WTC11 (cell line): ENCODE data around the gene BTBD10. TPM values are rescaled to one million over a fixed set of nuclear protein-coding genes. Genes with fewer than 3 reads are reported as not detected.

Experiments used
- ATAC-seq: fragments of 200-7000 bp; cut with Tn5 transposase; 2 replicates; pipeline ENCODE4 v1.10.0; 2021; ENCODE audit warnings: mild to moderate bottlenecking, moderate library complexity
- CTCF ChIA-PET: fragments of 300-600 bp; sonication (Branson Sonifier 250); formaldehyde crosslinking; loops from one replicate; lab custom pipeline; 2021; ENCODE audit warnings: antibody characterized with exemption; lab: Charles Lee
- POLR2A ChIA-PET: fragments of 350-600 bp; sonication (Branson Sonifier 250); formaldehyde crosslinking; loops from one replicate; lab custom pipeline; 2021; ENCODE audit warnings: antibody characterized with exemption; lab: Charles Lee
- DNase-seq: peaks from one replicate; pipeline ENCODE4 v3.0.0; 2021; ENCODE audit warnings: low spot score
- H3K27ac Mint-ChIP-seq: 2 replicates; pipeline ENCODE4 v1.8.0; 2021; ENCODE audit warnings: mixed read lengths
- H3K27me3 Mint-ChIP-seq: 2 replicates; pipeline ENCODE4 v1.8.0; 2021; ENCODE audit warnings: low read depth, mild to moderate bottlenecking, moderate library complexity, mixed read lengths
- H3K36me3 Mint-ChIP-seq: 2 replicates; pipeline ENCODE4 v1.8.0; 2021; ENCODE audit warnings: mixed read lengths
- H3K4me1 Mint-ChIP-seq: 2 replicates; pipeline ENCODE4 v1.8.0; 2022; ENCODE audit warnings: mixed read lengths
- H3K4me3 Mint-ChIP-seq: 2 replicates; pipeline ENCODE4 v1.8.0; 2021; ENCODE audit warnings: mild to moderate bottlenecking, moderate library complexity, mixed read lengths
- H3K9me3 Mint-ChIP-seq: 2 replicates; pipeline ENCODE4 v1.8.0; 2021; ENCODE audit warnings: mixed read lengths
- CDX4 ChIP-seq: fragments of 250-450 bp; sonication (Bioruptor Pico); IDR thresholded peaks from 2 replicates; pipeline ENCODE4 v1.9.0; 2021; ENCODE audit warnings: moderate library complexity, mild to moderate bottlenecking, inconsistent platforms, borderline replicate concordance
- CREB1 ChIP-seq: sonication (generic); formaldehyde crosslinking; IDR thresholded peaks from 2 replicates; pipeline ENCODE4 v1.8.0; 2023; ENCODE audit warnings: mild to moderate bottlenecking, missing genetic modification reagents
- EMX1 ChIP-seq: fragments of 250-450 bp; sonication (Bioruptor Pico); IDR thresholded peaks from 2 replicates; pipeline ENCODE4 v1.8.0; 2021; ENCODE audit warnings: mild to moderate bottlenecking
- ESRRA ChIP-seq: sonication (generic); formaldehyde crosslinking; IDR thresholded peaks from 2 replicates; pipeline ENCODE4 v1.8.1; 2022; ENCODE audit warnings: mild to moderate bottlenecking, missing genetic modification reagents, borderline replicate concordance
- ETV6 ChIP-seq: sonication (generic); formaldehyde crosslinking; IDR thresholded peaks from 2 replicates; pipeline ENCODE4 v1.8.1; 2022; ENCODE audit warnings: mild to moderate bottlenecking, missing genetic modification reagents
- JUN ChIP-seq: sonication (generic); formaldehyde crosslinking; IDR thresholded peaks from 2 replicates; pipeline ENCODE4 v1.8.0; 2023; ENCODE audit warnings: mild to moderate bottlenecking, missing genetic modification reagents
- MYBL2 ChIP-seq: sonication (generic); formaldehyde crosslinking; IDR thresholded peaks from 2 replicates; pipeline ENCODE4 v1.8.1; 2023; ENCODE audit warnings: mild to moderate bottlenecking, moderate library complexity, missing genetic modification reagents
- NFATC4 ChIP-seq: fragments of 250-450 bp; sonication (Bioruptor Pico); IDR thresholded peaks from 2 replicates; pipeline ENCODE4 v1.9.0; 2021; ENCODE audit warnings: mild to moderate bottlenecking
- PRRX2 ChIP-seq: fragments of 250-450 bp; sonication (Bioruptor Pico); IDR thresholded peaks from 2 replicates; pipeline ENCODE4 v1.8.0; 2021; ENCODE audit warnings: mild to moderate bottlenecking
- RORB ChIP-seq: fragments of 250-450 bp; sonication (Bioruptor Pico); IDR thresholded peaks from 2 replicates; pipeline ENCODE4 v1.9.0; 2021; ENCODE audit warnings: mild to moderate bottlenecking
- SMAD3 ChIP-seq: sonication (generic); formaldehyde crosslinking; IDR thresholded peaks from 2 replicates; pipeline ENCODE4 v1.8.0; 2022; ENCODE audit warnings: missing genetic modification reagents, mild to moderate bottlenecking, borderline replicate concordance
- SMAD4 ChIP-seq: sonication (generic); formaldehyde crosslinking; IDR thresholded peaks from 2 replicates; pipeline ENCODE4 v1.8.0; 2022; ENCODE audit warnings: mild to moderate bottlenecking, missing genetic modification reagents
- SOX15 ChIP-seq: fragments of 250-450 bp; sonication (Bioruptor Pico); IDR thresholded peaks from 2 replicates; pipeline ENCODE4 v1.9.0; 2021; ENCODE audit warnings: mild to moderate bottlenecking
- ZBTB21 ChIP-seq: sonication (generic); formaldehyde crosslinking; IDR thresholded peaks from 2 replicates; pipeline ENCODE4 v1.8.1; 2023; ENCODE audit warnings: mild to moderate bottlenecking, missing genetic modification reagents, borderline replicate concordance
- ZNF263 ChIP-seq: sonication (generic); formaldehyde crosslinking; IDR thresholded peaks from 2 replicates; pipeline ENCODE4 v1.8.1; 2022; ENCODE audit warnings: low read depth, mild to moderate bottlenecking, moderate library complexity, missing genetic modification reagents
- ZNF281 ChIP-seq: sonication (generic); formaldehyde crosslinking; IDR thresholded peaks from 2 replicates; pipeline ENCODE4 v1.8.0; 2023; ENCODE audit warnings: mild to moderate bottlenecking, missing genetic modification reagents
- total RNA-seq: library from RNA; stranded (reverse); gene quantifications from 3 replicates; pipeline ENCODE4 v1.2.3, GENCODE V29; 2021
- TF ChIP-seq, protein P1 (sequence below): sonication (generic); formaldehyde crosslinking; IDR thresholded peaks from 2 replicates; pipeline ENCODE4 v1.8.0; 2022; ENCODE audit warnings: missing genetic modification reagents
- TF ChIP-seq, protein P2 (sequence below): sonication (generic); formaldehyde crosslinking; conservative IDR thresholded peaks from 2 replicates; pipeline ENCODE4 v1.8.1; 2022; ENCODE audit warnings: mild to moderate bottlenecking, missing genetic modification reagents

Gene BTBD10
- total RNA-seq, 1 experiment from 2014 or later: 19.4 TPM

DNA sequence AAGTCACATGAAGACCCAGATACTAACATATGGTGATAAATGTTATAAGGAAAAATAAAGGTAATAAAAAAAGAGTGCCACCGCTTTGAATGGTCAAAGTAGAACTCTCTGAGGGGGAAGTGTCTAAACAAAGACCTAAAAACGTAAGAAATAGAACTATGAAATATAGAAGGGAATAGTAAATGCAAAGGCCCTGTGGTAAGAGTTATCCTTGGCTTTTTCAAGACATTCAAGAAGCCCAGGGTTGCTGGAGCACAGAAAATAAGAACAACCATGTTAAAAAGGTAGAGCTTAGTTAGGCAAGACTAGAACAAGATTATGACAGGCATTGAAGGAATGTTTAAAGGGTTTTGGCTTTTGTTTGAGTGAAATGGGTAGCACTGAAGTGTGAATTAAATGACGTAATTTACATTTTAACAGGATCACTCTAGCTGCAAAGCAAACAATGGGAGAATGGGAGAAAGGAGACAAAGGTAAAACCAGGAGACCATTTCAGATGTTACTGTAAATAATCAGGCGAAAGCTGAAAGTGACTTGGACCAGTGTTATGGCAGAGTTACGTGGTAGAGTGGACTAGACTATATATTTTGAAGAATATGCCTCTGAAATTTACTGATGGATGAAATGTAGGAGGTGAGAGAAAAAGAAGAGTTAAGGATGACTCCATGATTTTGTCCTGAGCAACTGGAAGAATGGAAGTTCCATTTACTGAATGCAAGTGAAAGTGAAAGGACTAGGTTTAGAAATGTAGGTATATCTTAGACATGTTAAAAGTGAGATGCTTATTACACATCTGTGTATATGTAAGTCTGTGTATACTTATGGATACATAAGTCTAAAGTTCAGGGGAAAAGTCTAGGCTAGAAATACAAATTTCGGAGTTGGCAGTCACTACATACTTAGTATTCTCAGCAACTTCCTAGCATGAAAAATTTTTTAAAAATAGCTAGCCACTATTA is 28.5 kb downstream of the BTBD10 start:
- Mint-ChIP-seq H3K36me3 (peaks cover 5% of the 10 kb centered on the region), H3K4me3 (peak overlapping the region; percentile 35), H3K4me1 (peaks cover 42% of the 10 kb centered on the region), H3K27me3 (no peaks in the 10 kb centered on the region), H3K9me3 (peaks cover 8% of the 10 kb centered on the region), H3K27ac (peak overlapping the region; percentile 94)
- DNase-seq (no peak), ATAC-seq (peak; percentile 87)
- CTCF ChIA-PET: interaction anchor here (1.0 kb wide), 1 partner anchor 53 kb away, joined by 5 read pairs; no protein-coding TSS in a partner anchor
- TF ChIP-seq SOX15: no peak
- TF ChIP-seq, protein P1, sequence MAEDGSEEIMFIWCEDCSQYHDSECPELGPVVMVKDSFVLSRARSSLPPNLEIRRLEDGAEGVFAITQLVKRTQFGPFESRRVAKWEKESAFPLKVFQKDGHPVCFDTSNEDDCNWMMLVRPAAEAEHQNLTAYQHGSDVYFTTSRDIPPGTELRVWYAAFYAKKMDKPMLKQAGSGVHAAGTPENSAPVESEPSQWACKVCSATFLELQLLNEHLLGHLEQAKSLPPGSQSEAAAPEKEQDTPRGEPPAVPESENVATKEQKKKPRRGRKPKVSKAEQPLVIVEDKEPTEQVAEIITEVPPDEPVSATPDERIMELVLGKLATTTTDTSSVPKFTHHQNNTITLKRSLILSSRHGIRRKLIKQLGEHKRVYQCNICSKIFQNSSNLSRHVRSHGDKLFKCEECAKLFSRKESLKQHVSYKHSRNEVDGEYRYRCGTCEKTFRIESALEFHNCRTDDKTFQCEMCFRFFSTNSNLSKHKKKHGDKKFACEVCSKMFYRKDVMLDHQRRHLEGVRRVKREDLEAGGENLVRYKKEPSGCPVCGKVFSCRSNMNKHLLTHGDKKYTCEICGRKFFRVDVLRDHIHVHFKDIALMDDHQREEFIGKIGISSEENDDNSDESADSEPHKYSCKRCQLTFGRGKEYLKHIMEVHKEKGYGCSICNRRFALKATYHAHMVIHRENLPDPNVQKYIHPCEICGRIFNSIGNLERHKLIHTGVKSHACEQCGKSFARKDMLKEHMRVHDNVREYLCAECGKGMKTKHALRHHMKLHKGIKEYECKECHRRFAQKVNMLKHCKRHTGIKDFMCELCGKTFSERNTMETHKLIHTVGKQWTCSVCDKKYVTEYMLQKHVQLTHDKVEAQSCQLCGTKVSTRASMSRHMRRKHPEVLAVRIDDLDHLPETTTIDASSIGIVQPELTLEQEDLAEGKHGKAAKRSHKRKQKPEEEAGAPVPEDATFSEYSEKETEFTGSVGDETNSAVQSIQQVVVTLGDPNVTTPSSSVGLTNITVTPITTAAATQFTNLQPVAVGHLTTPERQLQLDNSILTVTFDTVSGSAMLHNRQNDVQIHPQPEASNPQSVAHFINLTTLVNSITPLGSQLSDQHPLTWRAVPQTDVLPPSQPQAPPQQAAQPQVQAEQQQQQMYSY: peak; percentile 60
- POLR2A ChIA-PET: no interaction called here

- ChIA-PET POLR2A (no interaction called here), CTCF (interaction anchor here (1.2 kb wide), 1 partner anchor 79 kb away, joined by 3 read pairs; no protein-coding TSS in a partner anchor)
- peaks cover 16% of the 10 kb centered on the region for H3K36me3 Mint-ChIP-seq
- peaks cover 38% of the 10 kb centered on the region for H3K4me1 Mint-ChIP-seq
- no peak overlapping the region for H3K27ac Mint-ChIP-seq
- H3K4me3 Mint-ChIP-seq: no peak overlapping the region
- DNase-seq (no peak), ATAC-seq (no peak)
- H3K27me3 Mint-ChIP-seq: no peaks in the 10 kb centered on the region
- TF ChIP-seq CREB1 (CRISPR knock-in tag): no peak
- TF ChIP-seq PRRX2: no peak
- no peak for TF ChIP-seq NFATC4
- TF ChIP-seq CDX4 (CRISPR knock-in tag): no peak
- TF ChIP-seq, protein P1: no peak
- no peak for TF ChIP-seq ZBTB21 (CRISPR knock-in tag)
- TF ChIP-seq ZNF263: no peak
- TF ChIP-seq RORB (CRISPR knock-in tag): no peak
- TF ChIP-seq MYBL2 (CRISPR knock-in tag): no peak
- TF ChIP-seq SMAD4 (CRISPR knock-in tag): no peak
- TF ChIP-seq, protein P2, sequence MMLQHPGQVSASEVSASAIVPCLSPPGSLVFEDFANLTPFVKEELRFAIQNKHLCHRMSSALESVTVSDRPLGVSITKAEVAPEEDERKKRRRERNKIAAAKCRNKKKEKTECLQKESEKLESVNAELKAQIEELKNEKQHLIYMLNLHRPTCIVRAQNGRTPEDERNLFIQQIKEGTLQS (CRISPR knock-in tag): no peak
- no peak for TF ChIP-seq EMX1 (CRISPR knock-in tag)
- TF ChIP-seq JUN (CRISPR knock-in tag): no peak
- no peak for TF ChIP-seq ETV6 (CRISPR knock-in tag)
- no peak for TF ChIP-seq SMAD3 (CRISPR knock-in tag)
- no peak for TF ChIP-seq ZNF281
- TF ChIP-seq ESRRA (CRISPR knock-in tag): no peak
- H3K9me3 Mint-ChIP-seq: peaks cover 19% of the 10 kb centered on the region
Observed at GRCh38 chr11:13433437-13433836, 29.6 kb downstream of the BTBD10 start.
